Caco-2 (cell line): ENCODE measurements around the gene ATP8B2. TPM values are rescaled to one million over a fixed set of nuclear protein-coding genes. Genes with fewer than 3 reads are reported as not detected.

Source experiments
- BruUV-seq: library from RNA; stranded (reverse); fragments of 400-500 nt; replicated peaks from 2 replicates; lab custom pipeline; 2021; lab: Mats Ljungman, UMichigan
- CTCF ChIA-PET: fragments of 300-600 bp; sonication (Branson Sonifier 250); formaldehyde crosslinking; loops from one replicate; lab custom pipeline; 2022; ENCODE audit warnings: antibody characterized with exemption; lab: Charles Lee
- POLR2A ChIA-PET: fragments of 300-600 bp; sonication (Branson Sonifier 250); formaldehyde crosslinking; loops from one replicate; lab custom pipeline; 2022; ENCODE audit warnings: antibody characterized with exemption; lab: Charles Lee
- DNase-seq, 2 experiments: peaks; one replicate each; pipeline versions ENCODE4 v3.0.0 to v3.0.0-alpha.2; 2020 to 2022
- H3K27me3 ChIP-seq: replicated peaks from 2 replicates; pipeline ENCODE4 v1.6.0; 2011; ENCODE audit warnings: low read length; ENCODE audit not compliant: control insufficient read depth, insufficient read depth
- H3K36me3 ChIP-seq: 2 replicates; pipeline ENCODE4 v1.5.1; 2011; ENCODE audit warnings: low read length; ENCODE audit not compliant: control insufficient read depth, insufficient read depth
- H3K4me1 ChIP-seq: fragments of 250-450 bp; sonication (Bioruptor Pico); 2 replicates; pipeline ENCODE4 v1.5.1; 2020; ENCODE audit warnings: mild to moderate bottlenecking
- H3K4me3 ChIP-seq: 2 replicates; pipeline ENCODE4 v1.5.1; 2011; ENCODE audit warnings: low read depth, mild to moderate bottlenecking, control low read depth, low read length
- H3K9me3 ChIP-seq: fragments of 250-450 bp; sonication (Bioruptor Pico); 2 replicates; pipeline ENCODE4 v1.5.1; 2020; ENCODE audit warnings: mild to moderate bottlenecking, moderate library complexity
- H3K27ac Mint-ChIP-seq: one replicate; pipeline ENCODE4 v1.8.0; 2022; ENCODE audit warnings: mixed read lengths; ENCODE audit not compliant: unreplicated experiment
- H3K27me3 Mint-ChIP-seq: one replicate; pipeline ENCODE4 v1.8.0; 2022; ENCODE audit warnings: mixed read lengths; ENCODE audit not compliant: insufficient read depth, unreplicated experiment
- H3K36me3 Mint-ChIP-seq: one replicate; pipeline ENCODE4 v1.8.0; 2022; ENCODE audit warnings: mild to moderate bottlenecking, mixed read lengths; ENCODE audit not compliant: insufficient read depth, unreplicated experiment
- H3K4me1 Mint-ChIP-seq: one replicate; pipeline ENCODE4 v1.8.0; 2022; ENCODE audit warnings: low read depth, mixed read lengths; ENCODE audit not compliant: unreplicated experiment
- H3K4me3 Mint-ChIP-seq: one replicate; pipeline ENCODE4 v1.8.0; 2022; ENCODE audit warnings: mild to moderate bottlenecking, moderate library complexity, mixed read lengths; ENCODE audit not compliant: unreplicated experiment
- H3K9me3 Mint-ChIP-seq: one replicate; pipeline ENCODE4 v1.8.0; 2022; ENCODE audit warnings: mixed read lengths; ENCODE audit not compliant: unreplicated experiment
- CTCF ChIP-seq, 2 experiments: fragments of 200-600 bp in 1 of 2; IDR thresholded peaks; 1 replicate in 1 of 2; 2 replicates in 1 of 2; pipeline versions ENCODE4 v1.5.1 to v1.8.0; 2011 to 2022; ENCODE audit warnings: antibody characterized with exemption in 1 of 2, control low read depth in 1 of 2, inconsistent platforms in 1 of 2, low read depth in 1 of 2, low read length in 1 of 2, mild to moderate bottlenecking in 1 of 2, moderate library complexity in 1 of 2; ENCODE audit not compliant: insufficient read depth in 1 of 2, severe bottlenecking in 1 of 2, unreplicated experiment in 1 of 2
- intact Hi-C: fragments of 100-400 bp; cut with micrococcal nuclease; formaldehyde crosslinking; loops from one replicate; pipeline ENCODE4 v1.10.0; 2022; ENCODE audit not compliant: unreplicated experiment
- total RNA-seq: library from RNA; stranded (reverse); gene quantifications from 2 replicates; pipeline ENCODE4 v1.2.3, GENCODE V29; 2022

The ATP8B2 gene
- total RNA-seq, 1 experiment from 2014 or later: 10.5 TPM

DNA sequence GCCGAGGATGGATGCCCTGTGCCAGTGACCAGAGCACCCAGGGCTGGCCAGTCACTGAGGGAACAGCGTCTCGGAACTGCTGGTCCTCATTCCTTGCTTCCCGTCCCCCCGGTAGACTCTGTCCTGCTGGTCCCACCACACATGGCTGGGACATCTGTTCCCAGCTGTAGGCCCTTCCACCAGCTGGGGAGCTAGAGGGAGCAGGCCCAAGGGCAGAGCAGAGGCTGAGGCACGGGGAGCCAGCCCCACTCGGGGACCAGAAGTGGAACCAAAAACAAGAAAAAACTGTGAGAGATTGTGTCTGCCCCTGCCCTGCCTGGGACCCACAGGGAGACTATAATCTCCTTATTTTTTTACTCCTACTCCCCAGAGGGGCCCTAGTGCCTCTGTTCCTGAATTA lies 23.8 kb downstream of the ATP8B2 start:
- Mint-ChIP-seq H3K36me3 (peaks cover 5% of the 10 kb centered on the region), H3K4me1 (peaks cover 17% of the 10 kb centered on the region), H3K4me3 (no peak overlapping the region), H3K9me3 (no peaks in the 10 kb centered on the region), H3K27me3 (no peaks in the 10 kb centered on the region), H3K27ac (no peak overlapping the region)
- ChIA-PET CTCF (interaction anchor here (0.6 to 1.1 kb wide), 4 partner anchors 11 to 57 kb away, joined by 3 to 5 read pairs (median 4); no protein-coding TSS in a partner anchor), POLR2A (no interaction called here)
- BruUV-seq: no TSS peak
- no peak for DNase-seq
- Histone ChIP-seq H3K9me3 (no peaks in the 10 kb centered on the region), H3K27me3 (no peaks in the 10 kb centered on the region), H3K4me1 (peaks cover 9% of the 10 kb centered on the region), H3K4me3 (no peak overlapping the region), H3K36me3 (0 out of 2 replicates have a peak, but pooled peaks cover under 1% of the 10 kb centered on the region)
- TF ChIP-seq CTCF (IDR thresholded peaks at IDR 0.05; ENCODE audit: insufficient read depth in 1 of 2, low read depth in 1 of 2, low read length in 1 of 2, severe bottlenecking in 1 of 2, unreplicated experiment in 1 of 2): no peak
- intact Hi-C loops: no loop called here

DNA sequence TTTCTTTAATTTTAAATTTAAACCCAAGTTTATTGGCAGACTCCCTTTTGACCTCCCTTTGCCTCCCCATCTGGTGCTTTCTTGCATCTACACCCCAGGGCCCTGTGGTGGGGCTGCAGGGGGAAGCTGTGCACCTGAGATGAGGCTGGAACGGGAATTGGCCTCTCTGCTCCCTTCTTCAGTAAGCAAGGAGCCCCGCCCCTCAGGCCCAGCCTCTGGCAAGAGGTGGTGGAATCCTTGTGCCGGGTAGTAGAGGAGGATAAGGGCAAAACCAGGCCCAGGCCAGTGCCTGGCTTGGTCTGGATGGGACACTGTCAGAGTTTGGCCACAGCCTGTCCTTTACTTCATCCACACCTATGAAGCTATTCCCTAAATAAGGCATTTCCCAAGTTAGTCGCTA lies 25.1 kb downstream of the ATP8B2 start:
- Mint-ChIP-seq H3K27ac (no peak overlapping the region), H3K27me3 (no peaks in the 10 kb centered on the region), H3K4me1 (peaks cover 20% of the 10 kb centered on the region), H3K4me3 (no peak overlapping the region), H3K36me3 (peaks cover 5% of the 10 kb centered on the region), H3K9me3 (no peaks in the 10 kb centered on the region)
- BruUV-seq: no TSS peak
- no peak for TF ChIP-seq CTCF (IDR thresholded peaks at IDR 0.05; ENCODE audit: insufficient read depth in 1 of 2, low read depth in 1 of 2, low read length in 1 of 2, severe bottlenecking in 1 of 2, unreplicated experiment in 1 of 2)
- H3K27me3 ChIP-seq: no peaks in the 10 kb centered on the region
- H3K36me3 ChIP-seq: no peaks in the 10 kb centered on the region
- ChIA-PET POLR2A (no interaction called here), CTCF (no interaction called here)
- no peak overlapping the region for H3K4me3 ChIP-seq
- peaks cover 16% of the 10 kb centered on the region for H3K4me1 ChIP-seq
- no peaks in the 10 kb centered on the region for H3K9me3 ChIP-seq
- no peak for DNase-seq
- intact Hi-C loops: loop anchor here (5.0 kb wide), 2 partner anchors 127 to 197 kb away; no protein-coding TSS in a partner anchor

GRCh38 chr1:154351363-154352068 lies 26.2 kb downstream of the ATP8B2 start:
- ChIA-PET POLR2A (no interaction called here), CTCF (interaction anchor here (2.6 kb wide), 1 partner anchor 16 kb away, joined by 16 read pairs; no protein-coding TSS in a partner anchor)
- Mint-ChIP-seq H3K27ac (no peak overlapping the region), H3K4me3 (no peak overlapping the region), H3K9me3 (no peaks in the 10 kb centered on the region), H3K36me3 (peaks cover 5% of the 10 kb centered on the region), H3K4me1 (peaks cover 20% of the 10 kb centered on the region), H3K27me3 (no peaks in the 10 kb centered on the region)
- no peak for TF ChIP-seq CTCF (IDR thresholded peaks at IDR 0.05; ENCODE audit: insufficient read depth in 1 of 2, low read depth in 1 of 2, low read length in 1 of 2, severe bottlenecking in 1 of 2, unreplicated experiment in 1 of 2)
- no peak for DNase-seq
- no TSS peak for BruUV-seq
- Histone ChIP-seq H3K4me1 (peaks cover 23% of the 10 kb centered on the region), H3K27me3 (no peaks in the 10 kb centered on the region), H3K4me3 (no peak overlapping the region), H3K9me3 (no peaks in the 10 kb centered on the region), H3K36me3 (no peaks in the 10 kb centered on the region)
- intact Hi-C loops: loop anchor here (2.0 to 5.0 kb wide), 3 partner anchors 17 to 196 kb away; no protein-coding TSS in a partner anchor
